GM18502 (cell line): ENCODE data around the gene SLC25A30.
"Not testable (repeated sequence)": the region's sequence is repeated elsewhere in the genome, so short reads cannot be mapped to it uniquely, and the experiment has no call there.

ENCODE experiments used
- ATAC-seq: cut with Tn5 transposase; IDR thresholded peaks from one replicate; pipeline ENCODE4 v1.9.1; 2021; ENCODE audit warnings: mild to moderate bottlenecking; ENCODE audit not compliant: unreplicated experiment, poor library complexity

Gene SLC25A30

GRCh38 chr13:45370922-45371406 is 47.2 kb downstream of the SLC25A30 start:
- ATAC-seq, result no peak

GRCh38 chr13:45369116-45369515 is 49.1 kb downstream of the SLC25A30 start:
- ATAC-seq, result no peak

GRCh38 chr13:45368571-45368970 is 49.6 kb downstream of the SLC25A30 start:
- no peak for ATAC-seq

GRCh38 chr13:45368005-45368404 is 50.2 kb downstream of the SLC25A30 start:
- ATAC-seq, result no peak

- peak; percentile 96 for ATAC-seq
Observed at GRCh38 chr13:45367358-45367757, 50.8 kb downstream of the SLC25A30 start.

GRCh38 chr13:45365558-45365885 is 52.7 kb downstream of the SLC25A30 start:
- no peak for ATAC-seq

GRCh38 chr13:45364876-45365557 is 53.2 kb downstream of the SLC25A30 start:
- ATAC-seq, result no peak

- ATAC-seq, result no peak
Observed at GRCh38 chr13:45362939-45363338, 55.2 kb downstream of the SLC25A30 start.

GRCh38 chr13:45361596-45362206 is 56.5 kb downstream of the SLC25A30 start:
- no peak for ATAC-seq

- no peak for ATAC-seq
Observed at GRCh38 chr13:45356966-45357672, 61.1 kb downstream of the SLC25A30 start.

GRCh38 chr13:45353895-45354294 is 64.3 kb downstream of the SLC25A30 start:
- no peak for ATAC-seq

- ATAC-seq, result no peak
Observed at GRCh38 chr13:45352031-45352430, 66.1 kb downstream of the SLC25A30 start.

GRCh38 chr13:45350152-45350551 is 68.0 kb downstream of the SLC25A30 start:
- ATAC-seq, result no peak

GRCh38 chr13:45349438-45349837 is 68.7 kb downstream of the SLC25A30 start:
- ATAC-seq, result no peak

GRCh38 chr13:45344064-45344463 is 74.1 kb downstream of the SLC25A30 start:
- not testable (repeated sequence) for ATAC-seq
